GM12864 (cell line): ENCODE results near the gene RTP3.
"Not testable (repeated sequence)": the region's sequence is repeated elsewhere in the genome, so short reads cannot be mapped to it uniquely, and the experiment has no call there.

ENCODE experiments used
- DNase-seq: peaks from one replicate; pipeline ENCODE4 v3.0.0-alpha.2; 2011; ENCODE audit warnings: low read depth
- H3K4me3 ChIP-seq: 2 replicates; pipeline ENCODE4 v1.5.1; 2011; ENCODE audit warnings: mild to moderate bottlenecking, low read depth, low read length, control low read depth
- CTCF ChIP-seq: IDR thresholded peaks from 2 replicates; pipeline ENCODE4 v1.5.1; 2011; ENCODE audit warnings: low read depth, mild to moderate bottlenecking, moderate library complexity, low read length, control low read depth, inconsistent platforms; ENCODE audit errors: missing control alignments

Gene RTP3

DNA sequence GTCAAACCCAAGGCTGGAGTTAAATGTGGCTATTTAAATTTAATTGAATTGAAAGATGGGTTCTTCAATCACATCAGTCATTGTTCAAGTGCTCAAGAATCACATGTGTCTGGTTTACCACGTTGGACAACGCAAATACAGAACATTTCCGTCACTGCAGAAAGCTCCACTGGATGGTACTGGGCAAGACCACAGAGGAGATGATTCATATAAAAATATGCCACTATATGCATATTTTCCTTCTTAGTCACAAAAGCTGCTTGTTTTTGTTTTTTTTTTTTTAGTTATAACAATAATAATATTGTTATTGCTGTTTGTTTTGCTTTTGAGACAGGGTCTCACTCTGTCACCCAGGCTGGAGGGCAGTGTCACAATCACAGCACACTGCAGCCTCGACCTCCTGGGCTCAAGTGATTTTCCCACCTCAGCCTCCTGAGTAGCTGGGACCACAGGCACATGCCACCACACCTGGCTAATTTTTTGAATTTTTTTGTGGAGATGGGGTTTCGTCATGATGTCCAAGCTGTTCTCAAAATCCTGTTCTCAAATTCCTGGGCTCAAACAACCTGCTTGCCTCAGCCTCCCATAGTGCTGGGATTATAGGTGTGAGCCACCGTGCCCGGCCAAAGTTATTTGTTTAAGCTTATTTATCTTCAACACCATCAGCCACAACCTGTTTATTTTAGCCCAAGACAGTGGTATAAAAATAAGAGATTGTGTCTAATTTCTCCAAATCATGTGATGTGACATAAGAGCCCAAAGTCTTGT, 19.4 kb downstream of the RTP3 start:
- no peak overlapping the region for H3K4me3 ChIP-seq
- no peak for DNase-seq
- TF ChIP-seq CTCF = no peak

GRCh38 chr3:46517784-46518181, 20.0 kb downstream of the RTP3 start:
- DNase-seq = no peak
- TF ChIP-seq CTCF = no peak
- no peak overlapping the region for H3K4me3 ChIP-seq

- no peak for DNase-seq
- no peak for TF ChIP-seq CTCF
- H3K4me3 ChIP-seq = no peak overlapping the region
These were observed 22.2 kb downstream of the RTP3 start for GRCh38 chr3:46519952-46520351.

- no peak for DNase-seq
- no peak overlapping the region for H3K4me3 ChIP-seq
- no peak for TF ChIP-seq CTCF
These were observed 22.8 kb downstream of the RTP3 start for GRCh38 chr3:46520531-46520930.

DNA sequence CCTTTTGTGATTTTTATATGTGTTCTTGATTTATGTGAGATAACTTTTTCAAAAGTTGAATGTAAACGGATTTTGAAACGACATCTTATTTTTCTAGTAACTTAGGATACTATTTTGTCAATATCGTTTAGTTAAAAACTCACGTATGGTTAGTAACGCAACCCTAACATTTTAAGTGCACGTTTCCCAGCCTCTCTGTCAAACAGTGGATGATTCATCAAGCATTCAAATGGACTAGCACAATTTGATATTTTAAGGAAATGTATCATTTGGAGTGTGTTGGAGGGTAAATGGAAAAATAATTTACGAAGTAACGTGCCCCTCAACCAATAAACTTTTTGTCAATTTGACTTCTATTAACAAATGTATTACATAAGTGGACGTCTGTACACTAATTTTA, 23.3 kb downstream of the RTP3 start:
- no peak overlapping the region for H3K4me3 ChIP-seq
- no peak for DNase-seq

GRCh38 chr3:46522201-46522600, 24.4 kb downstream of the RTP3 start:
- DNase-seq, H3K4me3 ChIP-seq: not testable (repeated sequence)

More for the DNA sequence above, 23.3 kb downstream of the RTP3 start:
- no peak for TF ChIP-seq CTCF

- no peak for TF ChIP-seq CTCF
- DNase-seq = no peak
- H3K4me3 ChIP-seq = no peak overlapping the region
These were observed 25.8 kb downstream of the RTP3 start for GRCh38 chr3:46523556-46523955.

DNA sequence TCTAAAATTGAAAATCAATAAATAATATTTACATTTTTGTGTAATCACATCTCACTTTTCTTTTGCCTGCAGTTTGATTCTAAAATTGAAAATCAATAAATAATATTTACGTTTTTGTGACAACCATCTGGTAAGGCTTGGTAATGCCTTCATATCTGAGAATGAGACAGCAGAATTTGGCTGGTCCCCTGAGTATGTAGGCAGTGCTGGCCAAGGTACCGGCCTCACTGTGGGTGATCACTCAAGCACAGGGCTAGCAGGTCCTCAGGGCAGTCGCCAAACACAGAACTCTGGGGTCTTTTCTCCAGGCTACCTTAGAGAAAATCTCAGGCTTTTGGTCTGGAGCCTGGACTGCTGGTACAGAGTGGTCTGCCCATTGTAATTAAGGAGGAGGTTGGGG, 26.2 kb downstream of the RTP3 start:
- no peak for TF ChIP-seq CTCF
- H3K4me3 ChIP-seq = no peak overlapping the region
- no peak for DNase-seq
